Neural cell (in vitro differentiated cells): ENCODE measurements around the gene HSPA1A.

Experiments used
- CTCF ChIP-seq: fragments of 450-650 bp; IDR thresholded peaks from 2 replicates; pipeline ENCODE4 v1.5.1; 2014; ENCODE audit warnings: antibody characterized with exemption, mild to moderate bottlenecking, moderate library complexity; ENCODE audit not compliant: poor library complexity, severe bottlenecking
- EP300 ChIP-seq: fragments of 450-650 bp; conservative IDR thresholded peaks from 2 replicates; pipeline ENCODE4 v1.6.1; 2014; ENCODE audit warnings: antibody characterized with exemption, mild to moderate bottlenecking, moderate library complexity; ENCODE audit not compliant: poor library complexity, severe bottlenecking
- EZH2 ChIP-seq: fragments of 200-600, 300-800 bp; shearing (Covaris generic), sonication (generic); IDR thresholded peaks from 2 replicates; pipeline ENCODE4 v1.6.1; 2014; ENCODE audit warnings: antibody characterized with exemption, low read length, borderline replicate concordance, mild to moderate bottlenecking; ENCODE audit not compliant: insufficient read depth, poor library complexity, severe bottlenecking
- MXI1 ChIP-seq: fragments of 450-650 bp; conservative IDR thresholded peaks from 2 replicates; pipeline ENCODE4 v1.6.1; 2014; ENCODE audit warnings: antibody characterized with exemption, mild to moderate bottlenecking; ENCODE audit not compliant: poor library complexity, severe bottlenecking
- POLR2AphosphoS5 ChIP-seq: IDR thresholded peaks from 2 replicates; pipeline ENCODE4 v1.6.1; 2012
- RAD21 ChIP-seq: fragments of 450-650 bp; conservative IDR thresholded peaks from 2 replicates; pipeline ENCODE4 v1.6.1; 2014; ENCODE audit warnings: antibody characterized with exemption, mild to moderate bottlenecking, moderate library complexity
- SMC3 ChIP-seq: fragments of 450-650 bp; conservative IDR thresholded peaks from 2 replicates; pipeline ENCODE4 v1.6.1; 2014; ENCODE audit warnings: antibody characterized with exemption, mild to moderate bottlenecking, moderate library complexity; ENCODE audit not compliant: poor library complexity
- TAF1 ChIP-seq: IDR thresholded peaks from 2 replicates; pipeline ENCODE4 v1.6.1; 2012; ENCODE audit warnings: low read depth
- TF ChIP-seq, protein P1 (sequence below): IDR thresholded peaks from 2 replicates; pipeline ENCODE4 v1.6.1; 2012; ENCODE audit warnings: borderline replicate concordance

DNA sequence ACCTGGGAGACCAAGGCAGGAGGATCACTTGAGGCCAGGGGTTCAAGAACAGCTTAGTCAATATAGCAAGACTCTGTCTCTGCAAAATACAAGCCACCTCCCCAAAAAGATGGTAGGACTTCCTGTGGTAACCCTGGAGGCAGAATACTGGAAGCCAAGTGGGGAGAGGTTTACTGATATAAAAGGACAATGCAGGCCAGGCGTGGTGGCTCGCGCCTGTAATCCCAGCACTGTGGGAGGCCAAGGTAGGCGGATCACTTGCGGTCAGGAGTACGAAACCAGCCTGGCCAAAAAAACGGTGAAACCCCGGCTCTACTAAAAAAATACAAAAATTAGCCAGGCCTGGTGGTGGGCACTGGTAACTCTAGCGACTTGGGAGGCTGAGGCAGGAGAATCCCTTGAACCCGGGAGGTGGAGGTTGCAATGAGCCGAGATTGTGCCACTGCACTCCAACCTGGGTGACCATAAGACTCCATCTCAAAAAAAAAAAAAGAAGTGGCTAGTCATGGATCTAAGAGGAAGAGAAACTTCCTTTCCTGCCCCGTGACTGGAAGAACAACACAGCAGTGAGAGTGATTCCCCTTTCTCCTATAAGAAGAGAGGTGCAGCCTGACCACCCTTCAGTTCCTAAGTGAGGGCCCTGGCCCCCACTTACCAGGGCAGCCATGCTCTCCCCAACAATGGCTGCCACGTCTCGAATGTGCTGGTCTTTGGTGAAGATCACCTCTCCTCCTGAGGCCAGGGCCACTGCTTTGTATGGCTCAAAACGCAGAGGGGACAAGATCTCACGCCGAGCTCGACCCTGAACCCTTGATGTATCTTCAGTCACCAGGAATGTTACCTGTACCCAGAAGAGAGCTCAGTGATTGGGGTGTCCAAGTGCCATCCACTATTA lies 46.7 kb upstream of the HSPA1A start:
- TF ChIP-seq CTCF (no peak), POLR2AphosphoS5 (no peak), MXI1 (no peak), TAF1 (no peak), RAD21 (no peak), EZH2 (no peak), EP300 (no peak), SMC3 (no peak)
- TF ChIP-seq, protein P1, sequence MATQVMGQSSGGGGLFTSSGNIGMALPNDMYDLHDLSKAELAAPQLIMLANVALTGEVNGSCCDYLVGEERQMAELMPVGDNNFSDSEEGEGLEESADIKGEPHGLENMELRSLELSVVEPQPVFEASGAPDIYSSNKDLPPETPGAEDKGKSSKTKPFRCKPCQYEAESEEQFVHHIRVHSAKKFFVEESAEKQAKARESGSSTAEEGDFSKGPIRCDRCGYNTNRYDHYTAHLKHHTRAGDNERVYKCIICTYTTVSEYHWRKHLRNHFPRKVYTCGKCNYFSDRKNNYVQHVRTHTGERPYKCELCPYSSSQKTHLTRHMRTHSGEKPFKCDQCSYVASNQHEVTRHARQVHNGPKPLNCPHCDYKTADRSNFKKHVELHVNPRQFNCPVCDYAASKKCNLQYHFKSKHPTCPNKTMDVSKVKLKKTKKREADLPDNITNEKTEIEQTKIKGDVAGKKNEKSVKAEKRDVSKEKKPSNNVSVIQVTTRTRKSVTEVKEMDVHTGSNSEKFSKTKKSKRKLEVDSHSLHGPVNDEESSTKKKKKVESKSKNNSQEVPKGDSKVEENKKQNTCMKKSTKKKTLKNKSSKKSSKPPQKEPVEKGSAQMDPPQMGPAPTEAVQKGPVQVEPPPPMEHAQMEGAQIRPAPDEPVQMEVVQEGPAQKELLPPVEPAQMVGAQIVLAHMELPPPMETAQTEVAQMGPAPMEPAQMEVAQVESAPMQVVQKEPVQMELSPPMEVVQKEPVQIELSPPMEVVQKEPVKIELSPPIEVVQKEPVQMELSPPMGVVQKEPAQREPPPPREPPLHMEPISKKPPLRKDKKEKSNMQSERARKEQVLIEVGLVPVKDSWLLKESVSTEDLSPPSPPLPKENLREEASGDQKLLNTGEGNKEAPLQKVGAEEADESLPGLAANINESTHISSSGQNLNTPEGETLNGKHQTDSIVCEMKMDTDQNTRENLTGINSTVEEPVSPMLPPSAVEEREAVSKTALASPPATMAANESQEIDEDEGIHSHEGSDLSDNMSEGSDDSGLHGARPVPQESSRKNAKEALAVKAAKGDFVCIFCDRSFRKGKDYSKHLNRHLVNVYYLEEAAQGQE: no peak
